Neural cell (in vitro differentiated cells): ENCODE data around the gene SETBP1. TPM values are rescaled to one million over a fixed set of nuclear protein-coding genes. Genes with fewer than 3 reads are reported as not detected.
A peak's percentile ranks its signal among the peaks of the same experiment; 100 is the strongest.

Experiments
- H2AFZ ChIP-seq: fragments of 200-600, 300-800 bp; sonication (generic), shearing (Covaris generic); 2 replicates; pipeline ENCODE4 v1.6.0; 2014; ENCODE audit warnings: low read depth, mild to moderate bottlenecking, antibody characterized with exemption, low read length, moderate library complexity
- H3F3A ChIP-seq: fragments of 200-600 bp; shearing (Covaris generic); 2 replicates; pipeline ENCODE4 v1.6.1; 2016; ENCODE audit warnings: mild to moderate bottlenecking, moderate library complexity, mixed read lengths, antibody characterized with exemption, low read length; ENCODE audit not compliant: insufficient read depth, poor library complexity, severe bottlenecking
- H3K27ac ChIP-seq: fragments of 200-600, 300-800 bp; sonication (generic), shearing (Covaris generic); 2 replicates; pipeline ENCODE4 v1.5.1; 2014; ENCODE audit warnings: mild to moderate bottlenecking, low read length, moderate library complexity
- H3K27me3 ChIP-seq: fragments of 300-800, 200-600 bp; sonication (generic), shearing (Covaris generic); 2 replicates; pipeline ENCODE4 v1.6.0; 2014; ENCODE audit warnings: mild to moderate bottlenecking, low read depth, low read length, moderate library complexity; ENCODE audit not compliant: insufficient read depth
- H3K36me3 ChIP-seq: fragments of 300-800, 200-600 bp; sonication (generic), shearing (Covaris generic); 2 replicates; pipeline ENCODE4 v1.5.1; 2014; ENCODE audit warnings: mild to moderate bottlenecking, antibody characterized with exemption, low read length, moderate library complexity; ENCODE audit not compliant: insufficient read depth
- H3K4me2 ChIP-seq: fragments of 300-800, 200-600 bp; sonication (generic), shearing (Covaris generic); 2 replicates; pipeline ENCODE4 v1.6.0; 2014; ENCODE audit warnings: mild to moderate bottlenecking, low read length
- H3K4me3 ChIP-seq: fragments of 300-800, 200-600 bp; sonication (generic), shearing (Covaris generic); 2 replicates; pipeline ENCODE4 v1.5.1; 2014; ENCODE audit warnings: mild to moderate bottlenecking, low read length, moderate library complexity
- H3K79me2 ChIP-seq: fragments of 200-600 bp; shearing (Covaris generic); replicated peaks from 2 replicates; pipeline ENCODE4 v1.6.0; 2014; ENCODE audit warnings: mild to moderate bottlenecking, low read length, moderate library complexity; ENCODE audit not compliant: insufficient read depth
- H3K9ac ChIP-seq: fragments of 300-800, 200-600 bp; sonication (generic), shearing (Covaris generic); 2 replicates; pipeline ENCODE4 v1.6.1; 2016; ENCODE audit warnings: mild to moderate bottlenecking, low read length, mixed read lengths
- H3K9me2 ChIP-seq: fragments of 200-600 bp; shearing (Covaris generic); 2 replicates; pipeline ENCODE4 v1.6.1; 2016; ENCODE audit warnings: mild to moderate bottlenecking, low read length, mixed read lengths; ENCODE audit not compliant: insufficient read depth
- H3K9me3 ChIP-seq: fragments of 200-600, 300-800 bp; sonication (generic), shearing (Covaris generic); 2 replicates; pipeline ENCODE4 v1.6.1; 2016; ENCODE audit warnings: mild to moderate bottlenecking, mixed run types, low read length, moderate library complexity, mixed read lengths
- H4K20me1 ChIP-seq: fragments of 200-600 bp; shearing (Covaris generic); 2 replicates; pipeline ENCODE4 v1.6.1; 2016; ENCODE audit warnings: mild to moderate bottlenecking, mixed run types; ENCODE audit not compliant: insufficient read depth
- CTCF ChIP-seq: fragments of 450-650 bp; IDR thresholded peaks from 2 replicates; pipeline ENCODE4 v1.5.1; 2014; ENCODE audit warnings: antibody characterized with exemption, mild to moderate bottlenecking, moderate library complexity; ENCODE audit not compliant: poor library complexity, severe bottlenecking
- EP300 ChIP-seq: fragments of 450-650 bp; conservative IDR thresholded peaks from 2 replicates; pipeline ENCODE4 v1.6.1; 2014; ENCODE audit warnings: antibody characterized with exemption, mild to moderate bottlenecking, moderate library complexity; ENCODE audit not compliant: poor library complexity, severe bottlenecking
- EZH2 ChIP-seq: fragments of 200-600, 300-800 bp; shearing (Covaris generic), sonication (generic); IDR thresholded peaks from 2 replicates; pipeline ENCODE4 v1.6.1; 2014; ENCODE audit warnings: antibody characterized with exemption, low read length, borderline replicate concordance, mild to moderate bottlenecking; ENCODE audit not compliant: insufficient read depth, poor library complexity, severe bottlenecking
- MXI1 ChIP-seq: fragments of 450-650 bp; conservative IDR thresholded peaks from 2 replicates; pipeline ENCODE4 v1.6.1; 2014; ENCODE audit warnings: antibody characterized with exemption, mild to moderate bottlenecking; ENCODE audit not compliant: poor library complexity, severe bottlenecking
- POLR2AphosphoS5 ChIP-seq: IDR thresholded peaks from 2 replicates; pipeline ENCODE4 v1.6.1; 2012
- RAD21 ChIP-seq: fragments of 450-650 bp; conservative IDR thresholded peaks from 2 replicates; pipeline ENCODE4 v1.6.1; 2014; ENCODE audit warnings: antibody characterized with exemption, mild to moderate bottlenecking, moderate library complexity
- REST ChIP-seq: IDR thresholded peaks from 2 replicates; pipeline ENCODE4 v1.6.1; 2012; ENCODE audit warnings: borderline replicate concordance
- SMC3 ChIP-seq: fragments of 450-650 bp; conservative IDR thresholded peaks from 2 replicates; pipeline ENCODE4 v1.6.1; 2014; ENCODE audit warnings: antibody characterized with exemption, mild to moderate bottlenecking, moderate library complexity; ENCODE audit not compliant: poor library complexity
- TAF1 ChIP-seq: IDR thresholded peaks from 2 replicates; pipeline ENCODE4 v1.6.1; 2012; ENCODE audit warnings: low read depth
- polyA plus RNA-seq: library from polyadenylated mRNA; depleted of rRNA; stranded (reverse); fragments of >200 nt; gene quantifications from 2 replicates; pipeline ENCODE4 v1.2.3, GENCODE V29; 2014

The SETBP1 gene
- polyA plus RNA-seq, 1 donor from 2014 or later, result 13.7 TPM

- H2AFZ ChIP-seq, result no peak overlapping the region
- H3K4me2 ChIP-seq, result peak overlapping the region; percentile 40
- peak overlapping the region; percentile 29 for H3K27ac ChIP-seq
- no peaks in the 10 kb centered on the region for H3K9me3 ChIP-seq
- no peaks in the 10 kb centered on the region for H3F3A ChIP-seq
- H3K79me2 ChIP-seq, result peaks cover 42% of the 10 kb centered on the region
- H3K4me3 ChIP-seq, result peak overlapping the region; percentile 25
- no peak overlapping the region for H3K9ac ChIP-seq
- H3K27me3 ChIP-seq, result no peaks in the 10 kb centered on the region
- H4K20me1 ChIP-seq, result no peaks in the 10 kb centered on the region
- no peaks in the 10 kb centered on the region for H3K36me3 ChIP-seq
- no peak for TF ChIP-seq EZH2
- no peak for TF ChIP-seq TAF1
- TF ChIP-seq EP300, result peak; percentile 84
- peak; percentile 64 for TF ChIP-seq POLR2AphosphoS5
- no peaks in the 10 kb centered on the region for H3K9me2 ChIP-seq
These were observed 106.0 kb downstream of the SETBP1 start for GRCh38 chr18:44786688-44787087.

- Histone ChIP-seq H2AFZ (no peak overlapping the region), H3K36me3 (no peaks in the 10 kb centered on the region), H3K79me2 (peaks cover 38% of the 10 kb centered on the region), H3F3A (no peaks in the 10 kb centered on the region), H3K9me2 (no peaks in the 10 kb centered on the region), H3K27ac (no peak overlapping the region), H4K20me1 (no peaks in the 10 kb centered on the region), H3K27me3 (no peaks in the 10 kb centered on the region), H3K4me3 (no peak overlapping the region), H3K9ac (no peak overlapping the region), H3K9me3 (no peaks in the 10 kb centered on the region), H3K4me2 (no peak overlapping the region)
- TF ChIP-seq MXI1 (no peak), SMC3 (no peak), REST (no peak), EZH2 (no peak), POLR2AphosphoS5 (no peak), RAD21 (no peak)
These were observed 107.6 kb downstream of the SETBP1 start for GRCh38 chr18:44788334-44788733.

- H3K27me3 ChIP-seq, result no peaks in the 10 kb centered on the region
- no peak for TF ChIP-seq REST
- no peak for TF ChIP-seq SMC3
- TF ChIP-seq EP300, result no peak
- TF ChIP-seq MXI1, result no peak
- TF ChIP-seq TAF1, result no peak
- no peak for TF ChIP-seq RAD21
- no peak for TF ChIP-seq CTCF
- no peak for TF ChIP-seq EZH2
- no peak for TF ChIP-seq POLR2AphosphoS5
- no peaks in the 10 kb centered on the region for H3K9me2 ChIP-seq
- H3K4me3 ChIP-seq, result no peak overlapping the region
- no peaks in the 10 kb centered on the region for H3K9me3 ChIP-seq
- H3F3A ChIP-seq, result no peaks in the 10 kb centered on the region
- peaks cover 51% of the 10 kb centered on the region for H3K79me2 ChIP-seq
- H3K27ac ChIP-seq, result no peak overlapping the region
- peaks cover 7% of the 10 kb centered on the region for H3K36me3 ChIP-seq
- H4K20me1 ChIP-seq, result peaks cover 3% of the 10 kb centered on the region
- no peak overlapping the region for H2AFZ ChIP-seq
- H3K9ac ChIP-seq, result no peak overlapping the region
- H3K4me2 ChIP-seq, result no peak overlapping the region
These were observed 109.0 kb downstream of the SETBP1 start for GRCh38 chr18:44789710-44790109.
